ENCODE results near the gene CALML3. TPM values are rescaled to one million over a fixed set of nuclear protein-coding genes. Genes with fewer than 3 reads are reported as not detected.

CALML3 gene
- total and polyA plus RNA-seq, 2 of the 13 experiments (the other 11 are each of a cell fraction or from before 2014, with no cell fraction given): not detected

- in situ Hi-C loops (cut with HindIII; ENCODE audit: extremely low pct_ligation_motif_present, low pct_unique_long_range_greater_than_20kb): no loop called here
- intact Hi-C loops (cut with micrococcal nuclease; ENCODE audit: unreplicated experiment): no loop called here
- CTCF ChIA-PET (ENCODE audit: low intra/inter-chr PET ratio, low total read pairs): no interaction called here
- DNase-seq (ENCODE audit: low spot score) (no peak), ATAC-seq (no peak), FAIRE-seq (no peak)
- WGBS (ENCODE audit: low lambda C conversion rate): 58% methylated on average over 10 of the region's 10 CpGs
- BruUV-seq (replicated peaks): no TSS peak
- Histone ChIP-seq H3K27ac (ENCODE audit: extremely low read length, insufficient read depth, low read length) (no peak overlapping the region), H4K20me1 (ENCODE audit: insufficient read depth, low read length) (no peaks in the 10 kb centered on the region), H3K4me1 (ENCODE audit: insufficient read depth, low read length) (peaks cover 70% of the 10 kb centered on the region), H3K79me2 (ENCODE audit: insufficient read depth, low read length) (no peaks in the 10 kb centered on the region), H3K4me3 (replicated peaks in 1 of 3; ENCODE audit: insufficient read depth in 1 of 3, low read depth in 2 of 3, low read length in 3 of 3) (no peak overlapping the region), H3K4me2 (ENCODE audit: low read depth, low read length) (no peak overlapping the region), H3K9me3 (ENCODE audit: low read length) (peaks cover 11% of the 10 kb centered on the region; the same call in 1 of the 2 replicates), H2AFZ (ENCODE audit: low read length) (no peak overlapping the region), H3K9ac (ENCODE audit: insufficient read depth, low read depth, low read length) (no peak overlapping the region), H3K27me3 (ENCODE audit: control insufficient read depth in 1 of 2, insufficient read depth in 2 of 2, low read length in 2 of 2) (peaks cover 0 to 23% of the 10 kb centered on the region in 2 experiments; a peak in 3 of 5 replicates), H3K36me3 (replicated peaks in 1 of 2; ENCODE audit: control insufficient read depth in 1 of 2, insufficient read depth in 2 of 2, low read length in 2 of 2) (no peaks in the 10 kb centered on the region)
- POLR2A ChIA-PET: interaction anchor here (1.3 kb wide), 1 partner anchor 64 kb away, joined by 3 read pairs; no protein-coding TSS in a partner anchor
- no peak for TF ChIP-seq RAD51 (IDR thresholded peaks at IDR 0.05; ENCODE audit: borderline replicate concordance)
- no peak for TF ChIP-seq CREBL2 (CRISPR knock-in tag; IDR thresholded peaks at IDR 0.05; ENCODE audit: borderline replicate concordance)
- no peak for TF ChIP-seq HMG20B (CRISPR knock-in tag; conservative IDR thresholded peaks at IDR 0.05)
- TF ChIP-seq SNAPC2 (CRISPR knock-in tag; IDR thresholded peaks at IDR 0.05): no peak
- TF ChIP-seq GLI4 (CRISPR knock-in tag; IDR thresholded peaks at IDR 0.05; ENCODE audit: borderline replicate concordance): no peak
- TF ChIP-seq SCMH1 (CRISPR knock-in tag; IDR thresholded peaks at IDR 0.05; ENCODE audit: borderline replicate concordance): no peak
- no peak for TF ChIP-seq AHDC1 (CRISPR knock-in tag; IDR thresholded peaks at IDR 0.05; ENCODE audit: borderline replicate concordance)
- TF ChIP-seq ZNF510 (CRISPR knock-in tag; IDR thresholded peaks at IDR 0.05; ENCODE audit: low read depth): no peak
- no peak for TF ChIP-seq TRIM22 (IDR thresholded peaks at IDR 0.05)
- no peak for TF ChIP-seq ZNF232 (CRISPR knock-in tag; IDR thresholded peaks at IDR 0.05; ENCODE audit: borderline replicate concordance)
- TF ChIP-seq ZNF260 (CRISPR knock-in tag; IDR thresholded peaks at IDR 0.05; ENCODE audit: borderline replicate concordance, low read depth): no peak
- no peak for TF ChIP-seq ZNF350 (CRISPR knock-in tag; IDR thresholded peaks at IDR 0.05; ENCODE audit: borderline replicate concordance, low read depth)
- TF ChIP-seq ZNF44 (CRISPR knock-in tag; IDR thresholded peaks at IDR 0.05): no peak
These were observed 33.9 kb upstream of the CALML3 start for GRCh38 chr10:5490698-5491464.

Data from HepG2 (cell line).